ENCODE results near the gene CPNE5.

CPNE5 gene

DNA sequence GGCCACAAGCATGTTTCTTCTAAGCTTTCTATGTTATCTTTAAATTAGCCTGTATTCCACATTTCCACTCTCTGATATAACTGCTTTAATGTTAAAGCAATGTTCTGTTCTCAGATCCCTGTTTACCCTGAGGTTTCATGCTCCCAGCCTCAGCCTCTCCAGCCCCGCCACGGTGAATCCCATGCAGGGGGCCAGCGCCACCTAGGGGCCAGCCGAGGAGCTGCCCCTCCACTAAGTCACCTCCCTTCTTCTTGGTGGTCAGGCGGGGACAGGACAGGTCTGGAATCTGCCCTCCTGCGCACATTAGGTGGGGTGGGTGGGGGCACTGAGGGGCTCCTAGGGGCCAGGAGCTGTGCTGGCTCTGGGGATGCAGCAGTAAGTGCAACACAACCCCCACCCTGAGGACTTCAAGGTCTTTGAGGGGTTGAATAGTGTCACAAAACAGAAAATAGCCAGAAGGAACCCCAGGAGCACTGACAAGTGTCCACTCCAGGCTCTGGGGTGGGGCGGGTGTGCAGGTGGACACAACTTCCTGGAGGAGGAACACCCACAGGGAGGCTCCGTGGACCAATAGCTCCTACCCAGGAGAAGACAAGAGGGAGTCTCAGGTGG is 80.0 kb downstream of the CPNE5 start:
- no peaks in the 10 kb centered on the region for H3K9me3 ChIP-seq

DNA sequence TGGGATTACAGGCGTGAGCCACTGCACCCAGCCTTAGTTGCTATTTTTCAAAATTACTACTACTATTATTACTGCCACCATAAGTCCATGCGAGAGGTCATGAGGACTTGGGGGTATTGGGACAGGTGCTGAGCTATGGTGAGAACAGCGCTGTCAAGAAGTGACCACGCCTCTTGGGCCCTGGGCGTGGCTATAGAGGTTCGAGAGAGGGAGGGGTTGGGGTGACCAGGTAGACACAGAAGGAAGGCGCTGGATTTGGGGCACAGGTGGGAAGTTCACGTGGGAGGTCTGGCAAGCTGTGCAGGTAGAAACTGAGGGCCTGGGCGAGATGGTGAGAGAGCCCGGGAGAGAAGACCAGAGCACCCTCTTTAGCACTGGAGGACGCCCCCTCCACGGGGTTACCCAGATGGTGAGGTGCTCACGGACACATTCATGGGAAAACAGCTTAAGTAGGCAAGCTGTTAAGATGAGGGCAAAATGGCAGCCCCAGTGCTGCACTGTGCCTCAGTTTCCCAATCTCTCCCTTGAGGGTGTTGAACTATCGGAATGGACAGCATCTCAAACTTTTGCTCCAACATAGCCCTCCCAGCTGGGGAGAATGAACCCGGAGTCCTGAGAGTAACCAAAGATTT is 80.6 kb downstream of the CPNE5 start:
- no peak for DNase-seq
- H3K36me3 ChIP-seq: no peaks in the 10 kb centered on the region
- no peak overlapping the region for H3K4me3 ChIP-seq (ENCODE audit: low read depth, low read length)
- peaks cover 3% of the 10 kb centered on the region for H3K4me1 ChIP-seq
- TF ChIP-seq, protein P1, sequence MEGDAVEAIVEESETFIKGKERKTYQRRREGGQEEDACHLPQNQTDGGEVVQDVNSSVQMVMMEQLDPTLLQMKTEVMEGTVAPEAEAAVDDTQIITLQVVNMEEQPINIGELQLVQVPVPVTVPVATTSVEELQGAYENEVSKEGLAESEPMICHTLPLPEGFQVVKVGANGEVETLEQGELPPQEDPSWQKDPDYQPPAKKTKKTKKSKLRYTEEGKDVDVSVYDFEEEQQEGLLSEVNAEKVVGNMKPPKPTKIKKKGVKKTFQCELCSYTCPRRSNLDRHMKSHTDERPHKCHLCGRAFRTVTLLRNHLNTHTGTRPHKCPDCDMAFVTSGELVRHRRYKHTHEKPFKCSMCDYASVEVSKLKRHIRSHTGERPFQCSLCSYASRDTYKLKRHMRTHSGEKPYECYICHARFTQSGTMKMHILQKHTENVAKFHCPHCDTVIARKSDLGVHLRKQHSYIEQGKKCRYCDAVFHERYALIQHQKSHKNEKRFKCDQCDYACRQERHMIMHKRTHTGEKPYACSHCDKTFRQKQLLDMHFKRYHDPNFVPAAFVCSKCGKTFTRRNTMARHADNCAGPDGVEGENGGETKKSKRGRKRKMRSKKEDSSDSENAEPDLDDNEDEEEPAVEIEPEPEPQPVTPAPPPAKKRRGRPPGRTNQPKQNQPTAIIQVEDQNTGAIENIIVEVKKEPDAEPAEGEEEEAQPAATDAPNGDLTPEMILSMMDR (IDR thresholded peaks at IDR 0.05; ENCODE audit: low read depth, low read length): no peak
- H3K9me3 ChIP-seq: no peaks in the 10 kb centered on the region
- no peaks in the 10 kb centered on the region for H3K27me3 ChIP-seq

More for the DNA sequence above, 80.0 kb downstream of the CPNE5 start:
- Histone ChIP-seq H3K27me3 (no peaks in the 10 kb centered on the region), H3K4me1 (no peaks in the 10 kb centered on the region; the same call in 1 of the 2 replicates), H3K4me3 (ENCODE audit: low read depth, low read length) (no peak overlapping the region), H3K36me3 (no peaks in the 10 kb centered on the region)
- TF ChIP-seq, protein P1 (IDR thresholded peaks at IDR 0.05; ENCODE audit: low read depth, low read length): peak; percentile 95
- peak; percentile 85 for DNase-seq

DNA sequence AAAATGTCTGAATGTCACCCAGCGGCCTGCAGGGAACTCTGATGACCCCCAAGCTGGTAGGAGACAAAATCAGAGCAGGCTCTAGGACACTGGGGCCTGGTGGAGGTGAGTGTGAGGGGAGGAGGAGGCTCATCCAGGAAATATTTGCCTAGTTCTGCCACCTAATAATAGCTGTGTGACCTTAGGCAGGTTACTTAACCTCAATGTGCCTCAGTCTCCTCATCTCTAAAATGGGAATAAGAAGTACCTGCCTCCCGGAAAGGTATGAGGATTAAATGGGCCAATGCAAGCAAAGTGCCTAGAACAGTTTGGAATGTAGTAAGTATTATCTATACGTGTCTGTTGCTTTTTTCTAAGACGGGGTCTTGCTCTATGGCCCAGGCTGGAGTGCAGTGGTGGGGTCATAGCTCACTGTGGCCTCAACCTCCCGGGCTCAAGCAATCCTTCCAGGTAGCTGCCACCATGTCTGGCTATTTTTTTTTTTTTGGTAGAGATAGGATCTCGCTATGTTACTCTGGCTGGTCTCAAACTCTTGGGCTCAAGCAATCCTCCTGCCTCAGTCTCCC is 81.2 kb downstream of the CPNE5 start:
- no peaks in the 10 kb centered on the region for H3K36me3 ChIP-seq
- H3K9me3 ChIP-seq: no peaks in the 10 kb centered on the region
- TF ChIP-seq, protein P1 (IDR thresholded peaks at IDR 0.05; ENCODE audit: low read depth, low read length): no peak
- H3K27me3 ChIP-seq: no peaks in the 10 kb centered on the region
- no peak for DNase-seq
- H3K4me3 ChIP-seq (ENCODE audit: low read depth, low read length): no peak overlapping the region
- H3K4me1 ChIP-seq: peaks cover 5% of the 10 kb centered on the region

DNA sequence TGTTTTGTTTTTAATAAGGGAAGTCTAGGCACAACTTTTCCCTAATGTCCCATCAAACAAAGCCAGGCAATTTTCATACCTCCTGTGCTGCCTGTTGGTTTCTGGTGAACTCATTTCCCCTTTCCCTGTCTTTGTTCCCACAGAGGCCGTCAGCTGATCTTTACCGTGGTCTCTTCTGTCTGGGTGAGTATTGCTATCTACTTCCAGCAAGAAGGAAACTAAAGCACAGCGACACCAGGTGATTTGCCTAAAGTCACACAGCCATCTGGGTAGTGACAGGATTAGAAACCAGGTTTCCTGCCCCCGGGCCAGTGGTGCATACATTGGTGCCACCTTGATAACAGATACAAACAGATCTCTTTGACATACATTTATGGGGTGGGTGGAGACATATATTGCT is 82.0 kb downstream of the CPNE5 start:
- TF ChIP-seq, protein P1 (IDR thresholded peaks at IDR 0.05; ENCODE audit: low read depth, low read length): no peak
- Histone ChIP-seq H3K9me3 (no peaks in the 10 kb centered on the region), H3K36me3 (no peaks in the 10 kb centered on the region), H3K4me1 (peaks cover 5% of the 10 kb centered on the region), H3K4me3 (ENCODE audit: low read depth, low read length) (no peak overlapping the region), H3K27me3 (no peaks in the 10 kb centered on the region)
- DNase-seq: no peak

DNA sequence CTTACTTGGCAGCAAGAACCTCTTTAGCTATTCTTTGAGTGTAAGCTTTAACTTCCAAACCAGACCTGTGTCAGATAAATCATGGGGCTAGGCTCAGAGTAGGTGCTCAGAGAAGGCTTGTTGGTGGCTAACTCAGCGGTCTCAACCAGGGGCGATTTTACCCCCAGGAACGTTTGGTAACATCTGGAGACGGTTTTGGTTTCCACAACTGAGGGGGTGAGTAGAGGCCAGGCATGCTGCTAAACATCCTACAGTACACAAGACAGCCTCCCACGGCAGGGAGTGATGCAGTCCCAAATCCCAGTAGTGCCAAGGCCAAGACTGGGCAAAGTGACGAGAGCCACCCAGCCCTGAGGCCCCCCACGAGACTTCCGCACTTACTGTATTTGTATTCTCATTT is 82.5 kb downstream of the CPNE5 start:
- TF ChIP-seq, protein P1 (IDR thresholded peaks at IDR 0.05; ENCODE audit: low read depth, low read length): no peak
- no peaks in the 10 kb centered on the region for H3K27me3 ChIP-seq
- DNase-seq: no peak
- no peaks in the 10 kb centered on the region for H3K9me3 ChIP-seq
- no peak overlapping the region for H3K4me3 ChIP-seq (ENCODE audit: low read depth, low read length)
- H3K4me1 ChIP-seq: peaks cover 5% of the 10 kb centered on the region
- H3K36me3 ChIP-seq: no peaks in the 10 kb centered on the region
